GM12872 (cell line): ENCODE measurements around the gene EHBP1L1.

Experiments
- CTCF ChIP-seq: IDR thresholded peaks from 3 replicates; pipeline ENCODE4 v1.5.1; 2011; ENCODE audit warnings: low read depth, mild to moderate bottlenecking, low read length, moderate library complexity; ENCODE audit not compliant: insufficient read depth

The EHBP1L1 gene

GRCh38 chr11:65569164-65569972, 6.5 kb upstream of the EHBP1L1 start:
- no peak for TF ChIP-seq CTCF

GRCh38 chr11:65569973-65570918, 5.6 kb upstream of the EHBP1L1 start, which contains the start of gene ZNRD2:
Gene ZNRD2 (plus strand): TSS chr11:65570477. CDS start chr11:65570492, 15 bp downstream.
- peak; percentile 71 for TF ChIP-seq CTCF

- TF ChIP-seq CTCF = no peak
These were observed 4.4 kb upstream of the EHBP1L1 start for GRCh38 chr11:65571420-65571819.

GRCh38 chr11:65571940-65572339, 3.9 kb upstream of the EHBP1L1 start:
- TF ChIP-seq CTCF = peak; percentile 33; the same call in 1 of the 3 replicates

GRCh38 chr11:65572356-65573051, 3.3 kb upstream of the EHBP1L1 start, which contains the start of gene FAM89B:
Gene FAM89B (plus strand): TSS chr11:65572538. CDS start chr11:65572670, 132 bp downstream.
- no peak for TF ChIP-seq CTCF

- TF ChIP-seq CTCF = no peak
These were observed 2.3 kb upstream of the EHBP1L1 start for GRCh38 chr11:65573391-65574079.
